Measurements from ENCODE around the gene RAB7B.

RAB7B gene

GRCh38 chr1:205993068-205993467 is 10.1 kb downstream of the RAB7B start:
- TF ChIP-seq CTCF (IDR thresholded peaks at IDR 0.05; ENCODE audit: extremely low read depth, missing control alignments), result no peak
- DNase-seq (ENCODE audit: low spot score), result no peak

- DNase-seq (ENCODE audit: low spot score), result no peak
- no peak for TF ChIP-seq CTCF (IDR thresholded peaks at IDR 0.05; ENCODE audit: extremely low read depth, missing control alignments)
These were observed 10.8 kb downstream of the RAB7B start for GRCh38 chr1:205992218-205992882.

DNA sequence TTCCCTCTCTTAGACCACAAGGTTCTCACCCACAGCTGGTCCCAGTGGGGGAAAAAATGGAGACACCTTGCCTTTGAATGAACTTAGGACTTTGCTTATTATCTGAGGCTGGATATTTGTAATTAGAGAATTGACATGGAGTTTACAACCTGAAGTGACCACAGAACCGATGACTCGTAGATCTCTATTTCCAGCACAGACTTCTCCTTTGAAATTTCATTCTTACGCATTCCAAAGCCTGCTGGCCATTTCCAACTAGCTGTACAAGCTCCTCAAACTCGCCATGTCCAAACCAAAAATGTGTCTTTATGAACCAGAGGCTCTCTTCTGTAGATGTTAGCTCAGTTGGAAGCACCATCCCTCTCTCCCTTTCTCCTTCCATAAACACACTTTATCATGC is 12.0 kb downstream of the RAB7B start:
- TF ChIP-seq CTCF (IDR thresholded peaks at IDR 0.05; ENCODE audit: extremely low read depth, missing control alignments), result no peak
- DNase-seq (ENCODE audit: low spot score), result no peak

DNA sequence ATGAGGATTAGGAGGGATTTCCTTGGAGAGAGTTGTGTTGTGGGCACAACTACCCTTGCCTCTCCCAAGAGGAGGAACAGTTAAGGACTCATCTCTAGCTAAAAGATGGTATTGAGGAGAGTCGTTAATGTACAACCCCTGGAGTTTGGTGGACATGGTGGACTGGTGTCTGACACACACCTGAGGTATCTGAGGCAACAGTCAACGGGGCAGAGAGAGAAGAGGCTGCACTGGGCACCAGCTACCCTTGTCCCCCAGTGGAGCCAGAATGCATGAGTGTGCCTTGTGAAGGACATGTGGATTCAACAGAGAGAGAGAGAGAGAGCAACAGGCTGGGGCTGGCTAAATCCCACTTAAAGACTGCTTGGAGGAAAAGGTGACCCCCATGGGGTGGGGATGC is 13.0 kb downstream of the RAB7B start:
- no peak for TF ChIP-seq CTCF (IDR thresholded peaks at IDR 0.05; ENCODE audit: extremely low read depth, missing control alignments)
- no peak for DNase-seq (ENCODE audit: low spot score)

GRCh38 chr1:205989786-205990185 is 13.4 kb downstream of the RAB7B start:
- TF ChIP-seq CTCF (IDR thresholded peaks at IDR 0.05; ENCODE audit: extremely low read depth, missing control alignments), result no peak
- DNase-seq (ENCODE audit: low spot score), result no peak

DNA sequence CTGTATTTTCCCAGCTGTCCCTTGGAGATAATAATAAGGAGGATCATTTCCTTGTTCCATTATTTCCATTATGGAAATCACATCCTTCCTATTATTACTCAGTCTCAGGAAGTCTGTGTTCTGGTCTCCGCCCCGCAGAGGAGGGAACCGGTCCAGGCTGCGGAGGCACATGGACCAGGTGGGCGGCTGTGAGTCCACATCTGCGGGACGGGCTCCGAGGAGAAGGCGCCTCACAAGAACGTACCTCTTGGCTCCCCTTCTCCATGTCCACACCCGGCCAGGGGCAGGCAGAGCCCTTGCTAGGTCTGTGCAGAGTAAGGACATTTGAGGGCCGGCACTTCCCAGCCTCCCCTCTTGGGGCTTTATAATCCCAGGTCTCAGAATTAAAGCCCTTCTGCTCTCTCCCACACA is 14.6 kb downstream of the RAB7B start:
- no peak for DNase-seq (ENCODE audit: low spot score)
- TF ChIP-seq CTCF (IDR thresholded peaks at IDR 0.05; ENCODE audit: extremely low read depth, missing control alignments), result no peak

- DNase-seq (ENCODE audit: low spot score), result no peak
- no peak for TF ChIP-seq CTCF (IDR thresholded peaks at IDR 0.05; ENCODE audit: extremely low read depth, missing control alignments)
These were observed 16.3 kb downstream of the RAB7B start for GRCh38 chr1:205986861-205987260.

All from GM20000 (cell line).